ENCODE data around the gene FGF10.

Gene FGF10

DNA sequence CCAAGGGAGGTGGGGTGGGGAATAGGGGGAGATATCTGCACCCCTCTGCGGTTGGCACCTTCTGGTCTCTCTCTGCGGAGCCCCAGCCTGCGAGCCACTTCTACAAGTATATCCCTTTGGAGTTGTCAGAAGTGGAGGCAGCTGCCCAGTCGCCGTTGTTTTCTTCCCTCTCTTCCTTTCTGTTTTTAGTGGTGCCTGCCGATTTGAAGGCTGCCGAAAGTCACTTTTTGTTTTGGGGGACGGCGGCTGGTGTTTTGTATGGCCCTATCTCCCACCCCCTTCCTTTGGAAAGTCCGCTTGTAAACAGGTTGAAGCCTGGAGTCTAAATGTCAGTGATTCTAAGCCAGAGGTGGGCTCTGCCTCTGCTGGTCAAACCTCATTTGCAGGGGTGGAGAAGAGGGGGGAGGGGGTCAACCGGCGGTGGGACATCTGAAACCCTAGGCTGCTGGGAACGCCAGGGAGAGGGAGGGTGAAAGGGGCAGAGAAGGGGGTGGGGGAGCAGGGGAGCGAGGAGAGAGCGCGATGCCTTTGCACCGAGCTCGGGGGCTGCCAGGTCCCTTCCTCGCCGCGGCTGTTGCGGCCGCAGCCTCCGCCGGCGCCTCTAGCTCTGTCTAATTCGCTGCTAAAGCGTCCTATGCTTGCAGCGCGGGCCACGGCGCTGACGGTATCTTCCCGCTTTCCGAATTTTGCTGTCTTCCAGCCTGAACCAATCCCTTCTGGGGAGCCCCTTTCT, at the start of gene FGF10:
Gene FGF10 (minus strand): TSS at position 331 of the 733 bp plus-strand sequence. CDS start 738 bp downstream, outside the sequence.
- DNase-seq (ENCODE audit: extremely low read depth in 1 of 2, low read depth in 1 of 2), result no peak

DNA sequence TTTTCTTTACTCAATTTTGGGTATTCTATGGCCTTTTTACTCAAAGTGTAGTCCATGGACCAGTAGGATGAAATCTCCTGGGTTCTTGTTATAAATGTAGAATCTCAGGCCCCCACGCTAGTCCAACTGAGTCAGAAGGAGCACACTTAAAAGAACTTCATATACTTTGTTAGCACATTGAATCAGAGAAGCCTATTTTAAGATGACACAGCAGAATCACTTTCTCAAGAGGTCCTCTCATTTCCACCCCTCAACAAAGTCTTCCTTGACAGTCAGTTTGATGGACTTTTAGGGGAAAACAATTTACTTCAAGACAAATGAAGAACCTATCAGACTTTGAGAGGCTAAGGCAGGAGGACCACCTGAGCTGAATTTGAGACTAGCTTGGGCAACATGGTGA, 37.7 kb upstream of the FGF10 start:
- DNase-seq (ENCODE audit: extremely low read depth in 1 of 2, low read depth in 1 of 2), result no peak

DNA sequence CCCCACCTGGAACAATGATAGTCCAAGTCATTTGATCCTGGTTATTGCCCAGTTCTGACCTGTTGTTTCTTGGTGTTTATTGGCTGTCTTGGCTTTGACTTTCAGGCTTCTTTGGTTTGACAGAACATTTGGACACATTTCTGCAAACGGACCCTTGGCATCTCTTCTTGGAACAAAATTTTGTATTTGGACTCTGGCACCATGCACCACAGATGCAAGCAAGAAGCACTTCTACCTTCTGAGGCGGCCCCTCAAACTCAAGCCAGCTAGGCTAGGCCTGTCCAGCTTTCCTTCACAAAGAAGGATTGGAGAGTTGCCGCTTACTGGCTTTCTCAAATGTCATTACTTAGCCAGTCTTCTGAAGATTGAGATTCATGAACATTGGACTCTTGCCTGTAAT, 23.1 kb upstream of the FGF10 start:
- no peak for DNase-seq (ENCODE audit: extremely low read depth in 1 of 2, low read depth in 1 of 2)

DNA sequence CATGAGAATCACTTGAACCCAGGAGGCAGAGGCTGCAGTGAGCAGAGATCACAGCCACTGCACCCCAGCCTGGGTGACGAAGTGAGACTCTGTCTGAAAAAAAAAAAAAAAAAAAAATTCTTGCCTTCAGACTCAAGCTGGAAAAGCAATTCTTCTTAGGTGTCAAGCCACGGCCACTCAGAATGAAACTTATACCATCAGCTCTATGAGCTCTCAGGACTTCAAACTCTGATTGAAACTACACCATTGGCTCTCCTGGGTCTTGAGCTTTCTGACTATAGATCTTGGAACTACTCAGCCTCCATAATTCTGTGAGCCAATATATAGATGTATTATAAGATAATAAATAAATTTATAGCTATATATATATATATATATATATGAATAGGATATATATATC, 12.9 kb upstream of the FGF10 start:
- no peak for DNase-seq (ENCODE audit: extremely low read depth in 1 of 2, low read depth in 1 of 2)

DNA sequence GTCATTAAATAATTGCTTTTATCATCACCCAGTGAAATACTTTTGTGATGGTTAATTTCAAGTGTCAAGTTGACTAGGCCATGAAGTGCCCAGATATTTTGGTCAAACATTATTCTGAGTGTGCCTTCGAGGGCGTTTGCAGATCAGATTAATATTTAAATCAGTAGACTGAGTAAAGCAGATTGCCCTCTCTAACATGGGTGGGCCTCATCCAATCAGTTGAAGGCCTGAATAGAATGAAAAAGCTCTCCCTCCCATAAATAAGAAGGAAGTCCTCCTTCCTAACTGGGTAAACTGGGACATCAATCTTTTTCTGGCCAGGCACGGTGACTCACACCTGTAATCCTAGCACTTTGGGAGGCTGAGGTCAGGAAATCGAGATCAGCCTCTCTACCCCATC, 12.4 kb upstream of the FGF10 start:
- DNase-seq (ENCODE audit: extremely low read depth in 1 of 2, low read depth in 1 of 2), result no peak

DNA sequence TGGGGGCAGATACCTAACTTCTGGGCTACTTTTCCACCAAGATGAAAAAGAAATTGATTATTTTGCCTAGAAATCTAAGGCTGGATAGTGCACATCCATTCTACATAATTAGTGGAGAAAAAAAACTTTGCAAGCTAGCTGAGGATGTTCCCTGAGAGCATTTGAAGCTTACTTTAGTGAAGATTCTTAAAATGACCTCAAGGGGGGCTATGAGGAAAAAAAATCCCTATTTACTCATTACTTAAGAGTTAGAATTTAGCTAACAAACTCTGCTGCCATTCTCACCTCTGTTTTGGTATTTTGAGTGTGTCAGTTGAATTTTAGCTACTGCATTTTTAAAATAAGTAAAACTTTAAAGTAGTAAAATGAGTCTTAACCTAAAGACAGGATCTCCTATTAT, 9.2 kb upstream of the FGF10 start:
- DNase-seq (ENCODE audit: extremely low read depth in 1 of 2, low read depth in 1 of 2), result no peak

DNA sequence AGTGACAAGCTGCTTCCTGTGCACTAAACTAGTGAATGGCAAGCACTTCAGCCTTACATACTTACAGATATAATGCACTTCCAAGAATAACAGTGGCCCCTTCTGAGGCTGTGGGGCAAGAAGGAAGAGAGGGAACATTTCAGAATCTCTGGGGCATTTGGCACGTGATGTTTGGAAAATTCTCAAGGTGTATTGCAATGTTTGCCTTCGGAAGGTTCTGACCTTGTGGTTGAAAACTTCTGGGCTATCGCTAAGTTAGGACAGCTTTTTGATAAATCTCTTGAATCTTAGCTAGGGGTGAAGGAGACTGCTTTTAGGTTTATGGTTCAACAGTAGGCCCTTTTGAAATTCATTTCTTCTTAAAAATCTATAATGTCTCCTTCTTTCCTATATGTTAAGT, 7.1 kb upstream of the FGF10 start:
- no peak for DNase-seq (ENCODE audit: extremely low read depth in 1 of 2, low read depth in 1 of 2)

DNA sequence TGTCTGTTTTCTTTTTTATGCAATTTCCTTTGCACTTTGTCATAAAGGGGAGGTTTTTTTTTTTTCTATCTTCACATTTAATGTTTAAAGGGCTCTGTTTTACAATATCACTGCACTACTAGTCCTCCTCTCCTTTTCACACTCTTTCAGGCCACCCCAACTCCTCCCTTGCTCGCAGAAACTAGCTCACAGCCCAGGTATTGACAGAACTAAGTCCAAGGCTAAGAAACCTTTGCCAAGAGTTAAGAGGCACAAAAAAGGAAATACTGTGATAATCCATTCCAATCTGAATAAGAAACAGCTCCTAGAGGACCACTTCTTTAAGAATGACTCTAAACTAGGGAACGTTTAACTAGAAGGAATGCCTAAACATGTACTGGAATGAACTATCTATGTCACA, 1.1 kb upstream of the FGF10 start:
- no peak for DNase-seq (ENCODE audit: extremely low read depth in 1 of 2, low read depth in 1 of 2)

DNA sequence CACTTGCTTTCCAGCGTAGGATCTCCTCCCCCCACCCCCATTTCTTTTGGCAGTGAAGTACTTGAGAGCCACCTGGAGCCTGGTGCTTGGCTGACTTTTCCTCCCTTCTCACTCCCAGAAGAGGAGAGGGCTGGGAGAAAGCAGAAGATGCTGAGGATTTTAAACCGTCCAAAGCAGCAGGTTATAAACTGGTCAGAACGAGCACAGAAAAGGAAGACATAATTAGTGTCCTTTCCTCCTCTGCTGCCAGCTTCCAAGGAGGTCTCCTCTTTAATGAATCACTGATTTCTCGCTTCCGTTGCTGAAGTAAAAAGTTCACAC, 563 bp upstream of the FGF10 start:
- DNase-seq (ENCODE audit: extremely low read depth in 1 of 2, low read depth in 1 of 2), result no peak

DNA sequence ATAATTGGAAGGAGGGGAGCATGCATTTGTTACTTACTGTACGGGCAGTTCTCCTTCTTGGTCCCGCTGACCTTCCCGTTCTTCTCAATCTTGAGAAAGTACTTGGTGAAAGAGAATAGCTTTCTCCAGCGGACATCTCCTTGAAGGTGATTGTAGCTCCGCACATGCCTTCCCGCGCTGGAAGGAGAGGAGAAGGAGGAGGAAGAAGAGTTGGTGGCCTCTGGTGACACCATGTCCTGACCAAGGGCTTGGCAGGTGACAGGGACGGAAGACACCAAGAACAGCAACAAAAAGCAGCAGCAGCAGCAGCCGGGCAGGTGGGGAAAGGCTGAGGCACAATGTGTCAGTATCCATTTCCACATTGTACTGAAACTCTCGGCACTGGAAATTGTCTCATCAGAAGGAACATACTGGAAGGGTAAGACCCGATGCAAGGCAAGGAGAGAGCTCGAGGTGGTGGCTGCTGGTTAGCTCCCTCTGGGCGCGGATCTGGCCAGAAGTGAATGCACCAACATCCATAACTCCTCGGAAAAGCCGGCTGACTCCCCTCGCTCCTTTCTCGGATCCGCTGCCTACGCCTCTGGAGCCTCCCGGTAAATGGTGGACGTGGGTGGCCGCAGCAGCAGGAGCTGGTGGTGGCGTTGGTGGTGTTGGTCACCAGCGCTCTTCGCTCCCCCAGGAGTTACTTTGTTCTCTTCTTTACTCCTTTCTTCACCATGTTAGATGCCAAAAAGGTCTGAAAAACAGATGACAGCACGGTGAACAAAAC, 715 bp downstream of the FGF10 start:
- no peak for DNase-seq (ENCODE audit: extremely low read depth in 1 of 2, low read depth in 1 of 2)

DNA sequence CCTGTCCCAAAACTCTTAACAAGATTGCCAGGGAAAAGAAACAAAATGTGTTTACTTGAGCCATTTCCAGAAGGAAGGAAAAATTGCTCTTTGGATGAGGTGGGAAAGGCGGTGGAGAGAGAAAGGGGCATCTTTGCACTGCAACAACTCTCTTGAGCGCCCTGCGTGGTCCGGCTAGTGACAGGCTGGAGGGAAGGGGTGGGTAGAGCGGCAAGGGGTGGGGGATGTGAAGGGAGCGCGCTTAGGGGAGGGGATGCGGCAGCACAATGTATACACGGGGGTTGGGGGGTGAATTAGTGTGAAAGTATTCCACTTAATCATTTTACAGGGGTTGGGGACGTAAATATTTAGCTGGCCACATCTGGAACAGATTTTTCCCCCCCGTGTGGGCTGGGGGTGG, 1.3 kb downstream of the FGF10 start:
- no peak for DNase-seq (ENCODE audit: extremely low read depth in 1 of 2, low read depth in 1 of 2)

DNA sequence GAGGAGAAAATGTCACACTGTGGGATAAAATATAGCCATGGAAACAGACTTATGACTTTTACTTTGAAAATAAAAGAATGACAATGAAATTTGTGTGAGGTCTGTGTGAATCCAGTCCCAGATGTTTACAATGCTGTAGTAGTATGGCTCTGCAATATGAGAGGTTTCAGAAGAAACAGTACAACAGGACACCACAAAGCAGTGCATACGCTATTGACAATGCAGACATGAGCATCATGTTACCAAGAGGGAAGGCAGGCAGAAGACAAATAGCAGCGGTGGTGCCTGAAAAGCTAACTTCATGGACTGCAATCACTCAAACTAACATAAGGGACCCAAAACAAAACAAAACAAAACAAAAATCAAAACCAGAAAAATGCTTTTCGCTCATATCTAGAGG, 1.8 kb downstream of the FGF10 start:
- DNase-seq (ENCODE audit: extremely low read depth in 1 of 2, low read depth in 1 of 2), result no peak

DNA sequence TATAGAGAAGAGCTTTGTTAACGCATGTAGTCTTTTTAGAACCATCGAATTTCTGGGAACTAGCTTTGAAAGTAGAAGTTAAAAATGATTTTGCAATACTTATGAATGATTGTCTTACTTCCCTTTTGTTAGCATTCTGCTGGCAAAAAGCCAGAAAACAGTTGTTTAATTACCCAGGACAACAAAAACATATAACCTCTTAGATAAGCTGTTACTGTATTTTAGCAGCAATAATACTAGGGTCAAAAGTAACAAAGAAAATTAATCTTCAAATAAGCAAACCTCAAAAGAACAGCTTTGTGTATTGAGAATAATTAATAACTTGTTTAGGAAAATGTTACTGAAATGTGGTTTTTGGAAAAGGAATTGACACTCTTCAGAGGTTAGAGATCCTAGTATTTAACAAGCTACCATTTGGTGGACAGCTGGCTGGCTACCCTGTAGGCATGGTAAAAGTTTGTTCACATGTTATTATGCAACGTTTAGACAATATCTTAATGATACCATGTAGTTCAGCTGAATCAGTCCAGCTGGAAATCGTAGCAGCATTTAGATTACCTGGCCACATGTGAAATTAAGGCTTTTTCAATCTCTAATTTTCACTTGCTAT, 3.8 kb downstream of the FGF10 start:
- DNase-seq (ENCODE audit: extremely low read depth in 1 of 2, low read depth in 1 of 2), result no peak

DNA sequence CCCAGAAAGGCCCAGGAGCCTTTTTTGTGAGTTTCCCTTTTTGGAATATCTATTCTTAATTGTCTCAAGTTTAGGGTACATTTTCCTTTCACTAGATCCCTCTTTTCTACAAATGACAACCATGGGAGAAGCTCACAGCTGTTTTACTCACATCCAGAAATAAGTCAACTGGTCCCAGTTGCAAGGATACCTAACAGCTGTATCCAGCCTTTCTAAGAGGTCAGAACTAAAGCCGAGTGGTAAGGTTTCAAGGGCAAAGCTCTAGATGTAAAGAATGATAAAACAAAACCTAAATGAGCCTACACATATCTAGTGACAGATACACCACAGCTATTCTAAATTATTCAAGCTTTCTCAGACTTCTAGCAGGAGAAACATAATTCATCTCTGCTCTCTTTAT, 4.4 kb downstream of the FGF10 start:
- no peak for DNase-seq (ENCODE audit: extremely low read depth in 1 of 2, low read depth in 1 of 2)

DNA sequence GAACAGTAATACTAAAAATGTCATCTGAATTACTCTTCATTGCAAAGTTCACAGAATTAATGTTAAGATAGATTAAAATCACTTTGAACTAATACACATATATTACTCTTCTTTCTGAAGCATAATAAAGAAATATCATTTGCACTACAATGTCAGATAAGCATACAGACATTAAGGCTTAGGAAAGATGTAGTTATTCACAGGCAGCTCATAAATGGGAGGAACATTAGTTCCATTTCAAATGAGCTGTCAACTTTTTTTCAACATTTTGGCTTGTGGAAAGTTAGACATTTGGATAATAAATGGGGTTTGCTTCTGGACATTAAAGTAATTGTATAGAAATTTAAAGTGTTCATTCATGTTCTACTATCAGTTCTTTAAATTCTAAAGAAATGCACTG, 6.3 kb downstream of the FGF10 start:
- no peak for DNase-seq (ENCODE audit: extremely low read depth in 1 of 2, low read depth in 1 of 2)

DNA sequence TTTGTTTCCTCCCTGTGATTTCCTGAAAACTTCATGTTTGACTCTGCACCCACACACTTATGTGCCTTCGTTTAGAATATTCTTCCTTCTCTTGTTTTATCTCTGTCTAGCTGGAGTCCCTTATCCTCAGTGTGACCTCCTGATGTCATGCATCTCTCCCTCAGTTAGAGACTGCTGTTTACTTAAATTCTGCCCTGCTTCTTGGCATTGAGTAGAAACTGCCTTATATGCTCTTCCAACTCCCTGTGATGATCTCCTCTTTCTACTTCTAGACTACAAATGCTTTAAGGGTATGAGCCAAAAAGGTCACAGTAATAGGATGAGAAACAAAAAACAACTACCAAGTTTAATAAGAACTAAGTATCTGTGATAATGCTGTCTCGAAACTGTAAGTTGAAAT, 12.2 kb downstream of the FGF10 start:
- DNase-seq (ENCODE audit: extremely low read depth in 1 of 2, low read depth in 1 of 2), result no peak

DNA sequence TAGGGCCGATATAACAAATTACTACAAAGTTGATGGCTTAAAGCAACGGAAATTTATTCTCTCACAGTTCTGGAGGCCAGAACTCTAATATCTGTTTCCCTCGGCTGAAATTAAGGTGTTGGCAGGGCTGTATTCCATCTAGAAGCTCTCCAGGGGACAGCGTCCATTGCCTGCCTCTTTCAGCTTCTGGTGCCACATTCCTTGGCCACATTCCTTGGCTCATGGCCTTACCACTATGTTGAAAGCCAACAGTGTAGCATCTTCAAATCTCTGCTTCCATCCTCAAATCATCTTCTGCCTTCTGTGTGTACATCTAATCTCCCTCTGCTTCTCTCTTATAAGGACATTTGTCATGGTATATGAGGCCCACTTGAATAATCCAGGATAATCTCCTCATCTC, 17.2 kb downstream of the FGF10 start:
- DNase-seq (ENCODE audit: extremely low read depth in 1 of 2, low read depth in 1 of 2), result no peak

DNA sequence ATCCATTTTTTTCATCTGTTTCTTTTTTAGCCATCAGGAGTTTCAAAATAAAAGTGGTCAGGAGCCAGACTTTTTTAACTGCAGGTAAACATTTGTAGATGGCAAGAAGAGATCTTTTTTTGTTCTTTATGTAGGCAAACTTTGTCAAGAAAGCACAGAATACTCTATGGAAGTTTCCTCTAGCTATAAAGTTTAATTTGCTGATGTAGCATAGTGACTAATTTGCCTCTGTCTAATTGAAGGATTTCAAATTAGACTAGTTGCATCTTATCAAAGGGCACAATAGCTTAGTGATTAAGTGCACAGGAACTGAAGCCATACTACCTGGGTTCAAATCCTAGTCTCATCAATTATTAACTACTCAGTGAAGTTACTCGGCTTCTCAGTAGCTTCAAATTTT, 22.0 kb downstream of the FGF10 start:
- no peak for DNase-seq (ENCODE audit: extremely low read depth in 1 of 2, low read depth in 1 of 2)

DNA sequence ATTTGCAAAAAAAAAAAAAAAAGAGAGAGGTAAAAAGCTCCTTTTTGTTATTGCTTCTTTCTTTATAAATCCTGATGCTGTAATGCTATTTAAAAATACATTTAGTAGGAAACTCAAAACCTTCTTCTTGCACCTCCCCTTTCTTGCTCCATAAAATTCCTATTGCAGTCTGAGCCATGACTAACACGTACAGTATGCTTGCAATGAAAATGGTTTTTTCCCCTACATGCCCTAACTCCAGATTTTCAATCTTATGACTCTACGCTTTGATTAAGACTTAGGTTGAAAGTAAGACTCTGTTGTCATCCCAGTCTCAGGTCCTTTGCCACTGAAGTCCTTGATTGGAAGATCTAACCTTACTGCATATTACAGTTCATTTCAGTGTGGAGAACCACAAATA, 23.9 kb downstream of the FGF10 start:
- no peak for DNase-seq (ENCODE audit: extremely low read depth in 1 of 2, low read depth in 1 of 2)

DNA sequence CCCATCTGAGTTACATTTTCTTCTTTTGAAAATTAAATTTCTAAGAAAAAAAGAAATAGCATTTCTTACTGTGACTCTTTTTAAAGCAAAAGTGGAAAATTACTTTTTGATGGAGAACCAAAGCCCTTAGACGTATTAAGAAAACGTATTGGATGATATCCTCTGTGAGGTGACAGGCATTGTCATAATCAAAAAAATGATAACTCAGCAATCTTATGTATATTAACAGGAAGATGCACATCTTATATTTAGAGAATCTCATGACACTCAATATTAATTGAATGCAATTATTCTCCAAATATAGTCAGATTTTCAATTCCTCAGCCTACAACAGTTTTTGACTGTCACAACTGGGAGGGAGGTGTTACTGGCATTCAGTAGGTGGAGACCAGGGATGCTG, 25.1 kb downstream of the FGF10 start:
- no peak for DNase-seq (ENCODE audit: extremely low read depth in 1 of 2, low read depth in 1 of 2)

DNA sequence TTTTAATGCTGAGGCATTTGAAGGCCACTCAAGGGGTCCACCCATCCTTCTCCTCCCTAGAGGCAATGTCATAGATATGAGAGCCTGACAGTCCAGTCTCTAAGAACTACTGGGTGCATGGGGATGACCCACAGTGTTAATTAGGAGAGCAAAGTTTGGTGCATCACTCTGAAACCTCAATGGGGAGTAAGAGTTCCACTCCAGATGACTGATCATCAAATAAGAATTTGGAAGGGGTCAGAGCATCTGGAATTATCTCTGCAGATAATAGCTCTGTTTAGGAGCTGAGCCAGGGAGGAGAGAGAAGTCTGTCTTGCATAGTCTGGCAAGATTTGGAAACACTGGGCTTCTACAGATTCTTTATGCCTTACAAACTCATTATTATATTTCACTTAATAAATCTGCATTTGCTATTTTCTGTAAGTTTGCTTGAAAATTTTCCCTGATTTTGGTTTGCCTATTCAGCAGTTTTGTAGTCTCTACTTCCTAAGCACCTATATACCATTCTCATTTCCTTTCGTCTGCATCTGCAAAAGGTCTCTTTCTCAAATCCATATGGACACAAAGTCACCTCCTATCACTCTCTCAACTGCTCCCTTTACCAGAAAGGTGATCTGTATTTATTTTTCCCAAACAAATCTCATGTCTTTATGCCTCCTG, 27.7 kb downstream of the FGF10 start:
- no peak for DNase-seq (ENCODE audit: extremely low read depth in 1 of 2, low read depth in 1 of 2)

DNA sequence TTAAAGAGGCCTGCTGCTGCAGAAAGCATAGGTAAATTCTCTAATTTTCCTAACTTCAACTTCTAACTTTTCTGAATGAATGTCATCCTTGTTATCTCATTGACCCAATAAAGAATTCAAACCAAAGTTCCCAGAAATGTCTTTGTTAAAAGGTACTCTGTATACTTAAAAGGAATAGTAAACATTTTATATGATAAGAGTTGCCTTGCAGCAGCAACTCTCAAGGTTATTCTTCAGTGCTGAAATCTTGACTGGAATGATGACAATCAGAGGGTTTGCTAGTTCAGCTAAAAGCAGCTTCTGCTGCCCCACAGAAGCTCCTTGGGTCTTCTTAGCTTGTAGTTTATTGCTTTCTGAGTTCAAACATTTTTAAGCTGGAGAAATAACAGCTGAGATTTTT, 28.3 kb downstream of the FGF10 start:
- DNase-seq (ENCODE audit: extremely low read depth in 1 of 2, low read depth in 1 of 2), result no peak

Data from stimulated activated CD8-positive, alpha-beta memory T cell treated with anti-CD3 and anti-CD28 coated beads, Interleukin-7, amount 100 ng/mL, for 48 hours (primary cell).